Measurements from ENCODE around the gene ACO2. TPM values are rescaled to one million over a fixed set of nuclear protein-coding genes. Genes with fewer than 3 reads are reported as not detected.
A peak's percentile ranks its signal among the peaks of the same experiment; 100 is the strongest.

The ACO2 gene
- total RNA-seq, 1 experiment from 2014 or later: 127 TPM

GRCh38 chr22:41524809-41525449, 56.0 kb downstream of the ACO2 start:
- intact Hi-C loops (cut with micrococcal nuclease; ENCODE audit: unreplicated experiment): no loop called here
- no peaks in the 10 kb centered on the region for H3K4me1 ChIP-seq (ENCODE audit: insufficient read depth, low read length, poor library complexity, severe bottlenecking)
- peak overlapping the region; percentile 55 for H3K27ac ChIP-seq (ENCODE audit: low read depth, low read length, poor library complexity, severe bottlenecking)
- CTCF ChIA-PET: interaction anchor here (0.5 to 1.6 kb wide), 4 partner anchors 47 to 602 kb away, joined by 3 to 8 read pairs (median 6); no protein-coding TSS in a partner anchor
- no peak for TF ChIP-seq EZH2 (IDR thresholded peaks at IDR 0.05; ENCODE audit: borderline replicate concordance, low read depth, low read length, poor library complexity, severe bottlenecking)
- TF ChIP-seq CTCF (conservative IDR thresholded peaks at IDR 0.05; ENCODE audit: low read depth, low read length): no peak; the same call in 1 of the 2 replicates
- H3K27me3 ChIP-seq (replicated peaks; ENCODE audit: insufficient read depth, low read depth, low read length, poor library complexity): no peaks in the 10 kb centered on the region
- H3K36me3 ChIP-seq (ENCODE audit: insufficient read depth, low read length, poor library complexity, severe bottlenecking): peaks cover 64% of the 10 kb centered on the region
- no TSS peak for BruUV-seq (replicated peaks)
- H3K4me3 ChIP-seq (ENCODE audit: low read depth, low read length, poor library complexity, severe bottlenecking): no peak overlapping the region
- H3K9me3 ChIP-seq (ENCODE audit: low read depth, low read length, poor library complexity, severe bottlenecking): no peaks in the 10 kb centered on the region
- DNase-seq (ENCODE audit: low spot score): peak; percentile 67
- POLR2A ChIA-PET (ENCODE audit: low non-redundant PET): interaction anchor here (0.6 kb wide), 1 partner anchor 196 kb away, joined by 13 read pairs; no protein-coding TSS in a partner anchor

- ChIA-PET POLR2A (ENCODE audit: low non-redundant PET) (interaction anchor here (0.6 kb wide), 1 partner anchor 197 kb away, joined by 13 read pairs; no protein-coding TSS in a partner anchor), CTCF (interaction anchor here (1.6 kb wide), 1 partner anchor 122 kb away, joined by 5 read pairs; no protein-coding TSS in a partner anchor)
- peaks cover 70% of the 10 kb centered on the region for H3K36me3 ChIP-seq (ENCODE audit: insufficient read depth, low read length, poor library complexity, severe bottlenecking)
These were observed 56.7 kb downstream of the ACO2 start for GRCh38 chr22:41525450-41526225.

More at GRCh38 chr22:41525450-41526225, 56.7 kb downstream of the ACO2 start:
- Histone ChIP-seq H3K9me3 (ENCODE audit: low read depth, low read length, poor library complexity, severe bottlenecking) (no peaks in the 10 kb centered on the region), H3K4me3 (ENCODE audit: low read depth, low read length, poor library complexity, severe bottlenecking) (no peak overlapping the region), H3K27me3 (replicated peaks; ENCODE audit: insufficient read depth, low read depth, low read length, poor library complexity) (no peaks in the 10 kb centered on the region), H3K4me1 (ENCODE audit: insufficient read depth, low read length, poor library complexity, severe bottlenecking) (no peaks in the 10 kb centered on the region), H3K27ac (ENCODE audit: low read depth, low read length, poor library complexity, severe bottlenecking) (peak overlapping the region; percentile 55)
- TF ChIP-seq CTCF (conservative IDR thresholded peaks at IDR 0.05; ENCODE audit: low read depth, low read length): no peak
- TF ChIP-seq EZH2 (IDR thresholded peaks at IDR 0.05; ENCODE audit: borderline replicate concordance, low read depth, low read length, poor library complexity, severe bottlenecking): no peak
- no TSS peak for BruUV-seq (replicated peaks)
- intact Hi-C loops (cut with micrococcal nuclease; ENCODE audit: unreplicated experiment): no loop called here
- no peak for DNase-seq (ENCODE audit: low spot score)
